Suprapubic skin (tissue), 4 donors: ENCODE results near the gene DYRK4.

Experiments
- EP300 ChIP-seq: sonication (generic); formaldehyde crosslinking; IDR thresholded peaks from one replicate; pipeline ENCODE4 v1.6.1; 2017; ENCODE audit warnings: antibody characterized with exemption
- POLR2AphosphoS5 ChIP-seq, 3 donors: sonication (generic); formaldehyde crosslinking; IDR thresholded peaks; one replicate each; pipeline ENCODE4 v1.6.1; 2017; ENCODE audit warnings: antibody characterized with exemption in 3 of 3
- TF ChIP-seq, protein P1 (sequence below), 2 donors: fragments of 200-600 bp in 1 of 2; fragments of 450-650 bp in 1 of 2; sonication (generic) in 1 of 2; IDR thresholded peaks; one replicate each; pipeline ENCODE4 v1.5.1; 2016 to 2019; ENCODE audit warnings: antibody characterized with exemption in 2 of 2, mild to moderate bottlenecking in 1 of 2, moderate library complexity in 1 of 2

DNA sequence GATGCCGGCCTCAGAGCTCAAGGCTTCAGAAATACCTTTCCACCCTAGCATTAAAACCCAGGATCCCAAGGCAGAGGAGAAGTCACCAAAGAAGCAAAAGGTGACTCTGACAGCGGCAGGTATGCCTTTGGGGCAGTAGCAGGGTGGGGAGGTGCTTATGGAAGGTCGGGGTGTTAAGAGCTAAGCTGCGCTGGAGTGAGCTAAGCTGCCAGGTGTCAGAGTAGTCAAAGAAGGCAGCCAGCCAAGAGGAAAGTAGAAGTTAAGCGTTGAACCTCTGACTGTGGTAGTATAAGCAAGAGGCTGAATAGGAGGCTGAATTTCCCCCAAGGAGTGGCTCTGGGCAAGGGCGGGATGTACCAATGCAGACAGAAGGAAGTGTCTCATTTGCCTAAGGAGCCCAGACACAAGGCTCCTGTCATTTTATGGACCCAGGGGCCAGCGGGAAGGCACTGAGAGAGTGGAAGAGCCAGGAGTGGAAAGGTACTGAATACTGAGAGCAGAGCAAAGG, 29.2 kb downstream of the DYRK4 start:
- TF ChIP-seq POLR2AphosphoS5 (IDR thresholded peaks at IDR 0.05) = no peak
- TF ChIP-seq, protein P1, sequence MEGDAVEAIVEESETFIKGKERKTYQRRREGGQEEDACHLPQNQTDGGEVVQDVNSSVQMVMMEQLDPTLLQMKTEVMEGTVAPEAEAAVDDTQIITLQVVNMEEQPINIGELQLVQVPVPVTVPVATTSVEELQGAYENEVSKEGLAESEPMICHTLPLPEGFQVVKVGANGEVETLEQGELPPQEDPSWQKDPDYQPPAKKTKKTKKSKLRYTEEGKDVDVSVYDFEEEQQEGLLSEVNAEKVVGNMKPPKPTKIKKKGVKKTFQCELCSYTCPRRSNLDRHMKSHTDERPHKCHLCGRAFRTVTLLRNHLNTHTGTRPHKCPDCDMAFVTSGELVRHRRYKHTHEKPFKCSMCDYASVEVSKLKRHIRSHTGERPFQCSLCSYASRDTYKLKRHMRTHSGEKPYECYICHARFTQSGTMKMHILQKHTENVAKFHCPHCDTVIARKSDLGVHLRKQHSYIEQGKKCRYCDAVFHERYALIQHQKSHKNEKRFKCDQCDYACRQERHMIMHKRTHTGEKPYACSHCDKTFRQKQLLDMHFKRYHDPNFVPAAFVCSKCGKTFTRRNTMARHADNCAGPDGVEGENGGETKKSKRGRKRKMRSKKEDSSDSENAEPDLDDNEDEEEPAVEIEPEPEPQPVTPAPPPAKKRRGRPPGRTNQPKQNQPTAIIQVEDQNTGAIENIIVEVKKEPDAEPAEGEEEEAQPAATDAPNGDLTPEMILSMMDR (IDR thresholded peaks at IDR 0.05) = no peak
- TF ChIP-seq EP300 = no peak
